Mesodermal cell (in vitro differentiated cells): Measurements from ENCODE around the gene RMRP.
"Not testable (repeated sequence)": the region's sequence is repeated elsewhere in the genome, so short reads cannot be mapped to it uniquely, and the experiment has no call there.

Source experiments
- H3K27ac ChIP-seq: 2 replicates; pipeline ENCODE4 v1.7.0; 2013; ENCODE audit warnings: mild to moderate bottlenecking, low read depth, low read length, moderate library complexity; ENCODE audit not compliant: severe bottlenecking
- H3K36me3 ChIP-seq: 2 replicates; pipeline ENCODE4 v1.7.1; 2013; ENCODE audit warnings: mild to moderate bottlenecking, low read length, moderate library complexity; ENCODE audit not compliant: control insufficient read depth, insufficient read depth
- H3K4me1 ChIP-seq: one replicate; pipeline ENCODE4 v1.7.1; 2013; ENCODE audit warnings: mild to moderate bottlenecking, low read length; ENCODE audit not compliant: insufficient read depth, control insufficient read depth, poor library complexity, severe bottlenecking
- H3K4me3 ChIP-seq: 2 replicates; pipeline ENCODE4 v1.7.0; 2013; ENCODE audit warnings: low read length, control low read depth, mild to moderate bottlenecking; ENCODE audit not compliant: insufficient read depth, poor library complexity, severe bottlenecking; ENCODE audit errors: extremely low read depth
- H3K9me3 ChIP-seq: 2 replicates; pipeline ENCODE4 v1.7.1; 2013; ENCODE audit warnings: mild to moderate bottlenecking, low read length, moderate library complexity; ENCODE audit not compliant: control insufficient read depth
- WGBS, 2 experiments: methylation state at CpG; one replicate each; pipeline ENCODE4 v1.1.5; 2013; ENCODE audit warnings: missing lambda C conversion rate in 2 of 2; ENCODE audit not compliant: insufficient coverage in 2 of 2; 5-methylcytosine and 5-hydroxymethylcytosine counted together

Gene RMRP

GRCh38 chr9:35619800-35620158 is 38.0 kb downstream of the RMRP start:
- 73 to 93% methylated on average over 2 of the region's 2 CpGs for WGBS, 2 experiments
- Histone ChIP-seq H3K9me3 (no peaks in the 10 kb centered on the region), H3K4me1 (no peaks in the 10 kb centered on the region), H3K36me3 (no peaks in the 10 kb centered on the region), H3K4me3 (no peak overlapping the region), H3K27ac (no peak overlapping the region)

GRCh38 chr9:35618854-35619799 is 38.7 kb downstream of the RMRP start:
- Histone ChIP-seq H3K4me3 (no peak overlapping the region), H3K4me1 (no peaks in the 10 kb centered on the region), H3K9me3 (no peaks in the 10 kb centered on the region), H3K36me3 (no peaks in the 10 kb centered on the region), H3K27ac (no peak overlapping the region)
- WGBS, 2 experiments: 88 to 89% methylated on average over 14 to 15 of the region's 17 CpGs

GRCh38 chr9:35618325-35618727 is 39.5 kb downstream of the RMRP start, which contains the start of gene CD72:
Gene CD72 (minus strand): TSS chr9:35618413. CDS start chr9:35618303, 110 bp downstream.
- Histone ChIP-seq H3K4me1 (no peaks in the 10 kb centered on the region), H3K4me3 (peak within 1 kb of the TSS; percentile 18), H3K9me3 (no peaks in the 10 kb centered on the region), H3K27ac (no peak within 1 kb of the TSS), H3K36me3 (no peaks in the 10 kb centered on the region)
- 90 to 93% methylated on average over 5 to 6 of the region's 7 CpGs for WGBS, 2 experiments

GRCh38 chr9:35617548-35617947 is 40.3 kb downstream of the RMRP start:
- Histone ChIP-seq H3K27ac (no peak overlapping the region), H3K4me1 (no peaks in the 10 kb centered on the region), H3K4me3 (peak overlapping the region; percentile 18), H3K9me3 (no peaks in the 10 kb centered on the region), H3K36me3 (no peaks in the 10 kb centered on the region)
- WGBS, 2 experiments: 72 to 83% methylated on average over 4 to 8 of the region's 8 CpGs

GRCh38 chr9:35616681-35617459 is 40.9 kb downstream of the RMRP start:
- Histone ChIP-seq H3K9me3 (no peaks in the 10 kb centered on the region), H3K4me1 (no peaks in the 10 kb centered on the region)
- WGBS, 2 experiments: 13 to 17% methylated on average over 47 to 50 of the region's 51 CpGs

GRCh38 chr9:35615981-35616680 is 41.7 kb downstream of the RMRP start:
- Histone ChIP-seq H3K36me3 (no peaks in the 10 kb centered on the region), H3K9me3 (no peaks in the 10 kb centered on the region), H3K4me1 (no peaks in the 10 kb centered on the region), H3K27ac (no peak overlapping the region), H3K4me3 (no peak overlapping the region)
- WGBS, 2 experiments: 78 to 82% methylated on average over 13 to 14 of the region's 17 CpGs

More at GRCh38 chr9:35616681-35617459, 40.9 kb downstream of the RMRP start:
- Histone ChIP-seq H3K4me3 (peak overlapping the region; percentile 18), H3K36me3 (no peaks in the 10 kb centered on the region), H3K27ac (no peak overlapping the region)

GRCh38 chr9:35612843-35613242 is 45.0 kb downstream of the RMRP start:
- Histone ChIP-seq H3K27ac (no peak overlapping the region), H3K9me3 (no peaks in the 10 kb centered on the region), H3K4me1 (no peaks in the 10 kb centered on the region), H3K4me3 (no peak overlapping the region), H3K36me3 (peaks cover 13% of the 10 kb centered on the region)
- WGBS, 2 experiments: 79 to 100% methylated on average over 2 of the region's 2 CpGs

- H3K9me3 ChIP-seq, H3K4me3 ChIP-seq, H3K27ac ChIP-seq, H3K4me1 ChIP-seq: not testable (repeated sequence)
- WGBS, 2 experiments: 89 to 96% methylated on average over 3 to 4 of the region's 4 CpGs
- peaks cover 21% of the 10 kb centered on the region for H3K36me3 ChIP-seq
These were observed 45.8 kb downstream of the RMRP start for GRCh38 chr9:35612066-35612465.

GRCh38 chr9:35611230-35611797 is 46.5 kb downstream of the RMRP start:
- Histone ChIP-seq H3K9me3 (no peaks in the 10 kb centered on the region), H3K4me1 (no peaks in the 10 kb centered on the region), H3K27ac (no peak overlapping the region), H3K36me3 (peaks cover 21% of the 10 kb centered on the region), H3K4me3 (no peak overlapping the region)
- WGBS, 2 experiments: 33 to 44% methylated on average over 3 to 4 of the region's 8 CpGs

GRCh38 chr9:35609820-35610163 is 48.0 kb downstream of the RMRP start:
- H3K4me3 ChIP-seq: no peak overlapping the region
- no peak overlapping the region for H3K27ac ChIP-seq
- WGBS, 2 experiments: 91 to 97% methylated on average over 8 of the region's 13 CpGs
- H3K36me3 ChIP-seq: peaks cover 21% of the 10 kb centered on the region
- H3K4me1 ChIP-seq: no peaks in the 10 kb centered on the region
- H3K9me3 ChIP-seq: no peaks in the 10 kb centered on the region
